IPS-NIHi7 (cell line): ENCODE measurements around the gene WNT7B.
A peak's percentile ranks its signal among the peaks of the same experiment; 100 is the strongest.

Experiments
- DNase-seq: peaks from one replicate; pipeline ENCODE4 v3.0.0; 2012; ENCODE audit warnings: mixed read lengths; ENCODE audit errors: extremely low spot score

The WNT7B gene

GRCh38 chr22:45971408-45972028, 5.4 kb downstream of the WNT7B start:
- no peak for DNase-seq

- no peak for DNase-seq
Observed at GRCh38 chr22:45970705-45971407, 6.1 kb downstream of the WNT7B start.

GRCh38 chr22:45969801-45970470, 7.0 kb downstream of the WNT7B start:
- no peak for DNase-seq

GRCh38 chr22:45969414-45969799, 7.6 kb downstream of the WNT7B start:
- DNase-seq = peak; percentile 62

- DNase-seq = no peak
Observed at GRCh38 chr22:45968751-45969413, 8.1 kb downstream of the WNT7B start.

- no peak for DNase-seq
Observed at GRCh38 chr22:45968003-45968650, 8.8 kb downstream of the WNT7B start.

- DNase-seq = no peak
Observed at GRCh38 chr22:45966895-45967365, 10.0 kb downstream of the WNT7B start.

- no peak for DNase-seq
Observed at GRCh38 chr22:45966320-45966894, 10.6 kb downstream of the WNT7B start.

- DNase-seq = no peak
Observed at GRCh38 chr22:45965563-45965962, 11.4 kb downstream of the WNT7B start.

GRCh38 chr22:45964926-45965527, 11.9 kb downstream of the WNT7B start:
- no peak for DNase-seq

- DNase-seq = no peak
Observed at GRCh38 chr22:45964372-45964771, 12.6 kb downstream of the WNT7B start.

- DNase-seq = no peak
Observed at GRCh38 chr22:45963821-45964220, 13.1 kb downstream of the WNT7B start.

- DNase-seq = no peak
Observed at GRCh38 chr22:45962756-45963324, 14.1 kb downstream of the WNT7B start.

- no peak for DNase-seq
Observed at GRCh38 chr22:45962434-45962718, 14.6 kb downstream of the WNT7B start.

- DNase-seq = no peak
Observed at GRCh38 chr22:45961679-45962433, 15.1 kb downstream of the WNT7B start.

- DNase-seq = peak; percentile 53
Observed at GRCh38 chr22:45960477-45961386, 16.2 kb downstream of the WNT7B start.

- DNase-seq = no peak
Observed at GRCh38 chr22:45959719-45960476, 17.1 kb downstream of the WNT7B start.

- DNase-seq = no peak
Observed at GRCh38 chr22:45958971-45959370, 18.0 kb downstream of the WNT7B start.
